ENCODE results near the gene MPDZ. TPM values are rescaled to one million over a fixed set of nuclear protein-coding genes. Genes with fewer than 3 reads are reported as not detected.

Gene MPDZ
- total and polyA plus RNA-seq, 2 of the 4 experiments (the other 2 are of a cell fraction): 18.8 to 39.3 TPM

DNA sequence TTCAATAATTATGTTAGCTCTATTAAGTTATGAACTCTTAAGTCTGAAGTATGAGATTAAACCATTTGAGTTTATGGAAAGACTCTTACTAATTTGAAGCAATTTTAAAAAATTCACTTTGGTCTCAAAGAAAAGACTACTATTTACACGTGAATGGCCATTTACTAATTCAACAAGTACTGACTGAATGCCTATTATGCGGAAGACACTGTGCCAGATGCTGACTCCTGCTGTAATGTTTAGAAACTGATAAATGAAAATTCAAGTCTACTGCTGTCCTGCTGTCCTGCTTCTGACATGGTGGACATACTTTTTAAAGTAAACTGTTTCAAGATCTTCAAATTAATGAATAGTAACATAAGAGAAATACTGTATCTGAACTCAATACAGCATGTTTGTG, 116.2 kb downstream of the MPDZ start:
- no TSS peak for BruUV-seq (replicated peaks)
- in situ Hi-C loops (cut with MboI; ENCODE audit: low sequenced_read_pairs): no loop called here
- intact Hi-C loops (cut with micrococcal nuclease): no loop called here

More for the DNA sequence above, 116.2 kb downstream of the MPDZ start:
- Histone ChIP-seq H2BK15ac (ENCODE audit: low read depth, low read length) (no peak overlapping the region), H3K79me1 (ENCODE audit: low read depth in 1 of 2, low read length in 2 of 2) (no peaks in the 10 kb centered on the region), H3K36me3 (ENCODE audit: control insufficient read depth, insufficient read depth, low read length) (peaks cover 9% of the 10 kb centered on the region), H3K14ac (replicated peaks; ENCODE audit: low read depth, low read length) (no peak overlapping the region), H4K8ac (ENCODE audit: low read depth in 2 of 2, low read length in 2 of 2) (no peak overlapping the region), H2AFZ (replicated peaks; ENCODE audit: low read length, poor library complexity) (no peak overlapping the region), H2BK120ac (ENCODE audit: low read depth, low read length) (no peak overlapping the region), H3K18ac (ENCODE audit: low read depth, low read length) (no peak overlapping the region), H3K56ac (ENCODE audit: extremely low read depth, insufficient read depth, low read length) (no peak overlapping the region), H3K27me3 (ENCODE audit: control insufficient read depth, insufficient read depth, low read length) (no peaks in the 10 kb centered on the region), H4K5ac (ENCODE audit: low read depth, low read length) (no peak overlapping the region), H4K91ac (ENCODE audit: insufficient read depth, low read depth, low read length) (no peak overlapping the region), H3K9me1 (ENCODE audit: insufficient read depth, low read length) (peaks cover 3% of the 10 kb centered on the region; the same call in 1 of the 2 replicates), H3K4me3 (ENCODE audit: insufficient read depth, low read depth, low read length) (no peak overlapping the region), H3K23ac (ENCODE audit: low read depth, low read length) (no peak overlapping the region), H2AK5ac (ENCODE audit: low read depth, low read length) (no peak overlapping the region), H3K4me1 (ENCODE audit: control insufficient read depth, insufficient read depth, low read length) (no peaks in the 10 kb centered on the region), H3K9ac (ENCODE audit: low read depth, low read length) (no peak overlapping the region), H4K20me1 (ENCODE audit: insufficient read depth, low read length) (no peaks in the 10 kb centered on the region), H3K9me3 (ENCODE audit: control insufficient read depth, insufficient read depth, low read length) (no peaks in the 10 kb centered on the region), H2AK9ac (replicated peaks; ENCODE audit: low read depth, low read length, poor library complexity) (no peak overlapping the region), H2BK5ac (ENCODE audit: low read depth, low read length, poor library complexity, severe bottlenecking) (no peak overlapping the region), H3K4me2 (ENCODE audit: low read depth, low read length) (no peak overlapping the region), H3K27ac (ENCODE audit: insufficient read depth, low read length) (no peak overlapping the region), H3K4ac (ENCODE audit: low read depth, low read length) (no peak overlapping the region), H2BK20ac (ENCODE audit: low read depth, low read length) (no peak overlapping the region)
- ChIA-PET CTCF (no interaction called here), POLR2A (ENCODE audit: unreplicated experiment) (no interaction called here)
- dilution Hi-C loops (cut with HindIII; ENCODE audit: low sequenced_read_pairs, unreplicated experiment): no loop called here
- no CpG with 5 or more reads among the region's 2 CpGs for WGBS, 2 experiments (ENCODE audit: extremely low coverage in 2 of 2, insufficient read length in 1 of 2)
- ATAC-seq (ENCODE audit: low read depth): no peak
- DNase-seq: no peak
- TF ChIP-seq RAD21 (IDR thresholded peaks at IDR 0.05; ENCODE audit: low read length) (no peak), CEBPB (IDR thresholded peaks at IDR 0.05; ENCODE audit: low read depth, low read length) (no peak), NFE2L2 (IDR thresholded peaks at IDR 0.05; ENCODE audit: low read depth, low read length) (no peak), CHD1 (IDR thresholded peaks at IDR 0.05; ENCODE audit: low read depth, low read length) (no peak), FOS (IDR thresholded peaks at IDR 0.05; ENCODE audit: low read depth, low read length) (no peak), RCOR1 (IDR thresholded peaks at IDR 0.05; ENCODE audit: insufficient replicate concordance, low read length) (no peak), SMC3 (IDR thresholded peaks at IDR 0.05; ENCODE audit: low read depth, low read length) (no peak)
- TF ChIP-seq, protein P1, sequence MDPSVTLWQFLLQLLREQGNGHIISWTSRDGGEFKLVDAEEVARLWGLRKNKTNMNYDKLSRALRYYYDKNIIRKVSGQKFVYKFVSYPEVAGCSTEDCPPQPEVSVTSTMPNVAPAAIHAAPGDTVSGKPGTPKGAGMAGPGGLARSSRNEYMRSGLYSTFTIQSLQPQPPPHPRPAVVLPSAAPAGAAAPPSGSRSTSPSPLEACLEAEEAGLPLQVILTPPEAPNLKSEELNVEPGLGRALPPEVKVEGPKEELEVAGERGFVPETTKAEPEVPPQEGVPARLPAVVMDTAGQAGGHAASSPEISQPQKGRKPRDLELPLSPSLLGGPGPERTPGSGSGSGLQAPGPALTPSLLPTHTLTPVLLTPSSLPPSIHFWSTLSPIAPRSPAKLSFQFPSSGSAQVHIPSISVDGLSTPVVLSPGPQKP (IDR thresholded peaks at IDR 0.05; ENCODE audit: borderline replicate concordance, low read depth, low read length): no peak
- TF ChIP-seq, protein P2, sequence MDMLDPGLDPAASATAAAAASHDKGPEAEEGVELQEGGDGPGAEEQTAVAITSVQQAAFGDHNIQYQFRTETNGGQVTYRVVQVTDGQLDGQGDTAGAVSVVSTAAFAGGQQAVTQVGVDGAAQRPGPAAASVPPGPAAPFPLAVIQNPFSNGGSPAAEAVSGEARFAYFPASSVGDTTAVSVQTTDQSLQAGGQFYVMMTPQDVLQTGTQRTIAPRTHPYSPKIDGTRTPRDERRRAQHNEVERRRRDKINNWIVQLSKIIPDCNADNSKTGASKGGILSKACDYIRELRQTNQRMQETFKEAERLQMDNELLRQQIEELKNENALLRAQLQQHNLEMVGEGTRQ (IDR thresholded peaks at IDR 0.05; ENCODE audit: low read depth, low read length): no peak
- TF ChIP-seq, protein P3, sequence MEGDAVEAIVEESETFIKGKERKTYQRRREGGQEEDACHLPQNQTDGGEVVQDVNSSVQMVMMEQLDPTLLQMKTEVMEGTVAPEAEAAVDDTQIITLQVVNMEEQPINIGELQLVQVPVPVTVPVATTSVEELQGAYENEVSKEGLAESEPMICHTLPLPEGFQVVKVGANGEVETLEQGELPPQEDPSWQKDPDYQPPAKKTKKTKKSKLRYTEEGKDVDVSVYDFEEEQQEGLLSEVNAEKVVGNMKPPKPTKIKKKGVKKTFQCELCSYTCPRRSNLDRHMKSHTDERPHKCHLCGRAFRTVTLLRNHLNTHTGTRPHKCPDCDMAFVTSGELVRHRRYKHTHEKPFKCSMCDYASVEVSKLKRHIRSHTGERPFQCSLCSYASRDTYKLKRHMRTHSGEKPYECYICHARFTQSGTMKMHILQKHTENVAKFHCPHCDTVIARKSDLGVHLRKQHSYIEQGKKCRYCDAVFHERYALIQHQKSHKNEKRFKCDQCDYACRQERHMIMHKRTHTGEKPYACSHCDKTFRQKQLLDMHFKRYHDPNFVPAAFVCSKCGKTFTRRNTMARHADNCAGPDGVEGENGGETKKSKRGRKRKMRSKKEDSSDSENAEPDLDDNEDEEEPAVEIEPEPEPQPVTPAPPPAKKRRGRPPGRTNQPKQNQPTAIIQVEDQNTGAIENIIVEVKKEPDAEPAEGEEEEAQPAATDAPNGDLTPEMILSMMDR (conservative IDR thresholded peaks at IDR 0.05; ENCODE audit: low read depth, low read length): no peak
